ENCODE measurements around the gene MCRIP2. TPM values are rescaled to one million over a fixed set of nuclear protein-coding genes. Genes with fewer than 3 reads are reported as not detected.
A peak's percentile ranks its signal among the peaks of the same experiment; 100 is the strongest.

The MCRIP2 gene
- total RNA-seq, 1 experiment from 2014 or later = 3.3 TPM

- H3K36me3 ChIP-seq = peaks cover 41% of the 10 kb centered on the region
- H3K4me3 ChIP-seq = no peak overlapping the region
- DNase-seq = no peak
- peaks cover 5% of the 10 kb centered on the region; the same call in 1 of the 2 replicates for H3K4me1 ChIP-seq
- H3K27me3 ChIP-seq = no peaks in the 10 kb centered on the region
- H3K27ac ChIP-seq = no peak overlapping the region
- no peaks in the 10 kb centered on the region for H3K9me3 ChIP-seq (replicated peaks)
Measured at GRCh38 chr16:672851-673250, 31.2 kb downstream of the MCRIP2 start.

GRCh38 chr16:673399-673991 is 31.9 kb downstream of the MCRIP2 start:
- Histone ChIP-seq H3K4me3 (no peak overlapping the region), H3K27me3 (no peaks in the 10 kb centered on the region), H3K27ac (no peak overlapping the region), H3K36me3 (peaks cover 41% of the 10 kb centered on the region), H3K4me1 (peaks cover 8% of the 10 kb centered on the region; the same call in 1 of the 2 replicates), H3K9me3 (replicated peaks) (no peaks in the 10 kb centered on the region)
- DNase-seq = no peak

GRCh38 chr16:674214-674881 is 32.7 kb downstream of the MCRIP2 start:
- no peaks in the 10 kb centered on the region for H3K9me3 ChIP-seq (replicated peaks)
- peaks cover 41% of the 10 kb centered on the region for H3K36me3 ChIP-seq
- DNase-seq = no peak
- H3K27me3 ChIP-seq = no peaks in the 10 kb centered on the region
- H3K4me1 ChIP-seq = peaks cover 10% of the 10 kb centered on the region; the same call in 1 of the 2 replicates
- H3K27ac ChIP-seq = no peak overlapping the region
- H3K4me3 ChIP-seq = no peak overlapping the region

- peaks cover 10% of the 10 kb centered on the region; the same call in 1 of the 2 replicates for H3K4me1 ChIP-seq
- no peak for DNase-seq
- no peaks in the 10 kb centered on the region for H3K27me3 ChIP-seq
- no peak within 1 kb of the TSS for H3K4me3 ChIP-seq
- H3K36me3 ChIP-seq = peaks cover 34% of the 10 kb centered on the region
- no peak within 1 kb of the TSS for H3K27ac ChIP-seq
- no peaks in the 10 kb centered on the region for H3K9me3 ChIP-seq (replicated peaks)
Measured at GRCh38 chr16:674968-675883, 33.6 kb downstream of the MCRIP2 start, which contains the start of gene RHBDL1. RHBDL1 (plus strand) TSS chr16:675671; CDS start chr16:675791, 120 bp downstream.

GRCh38 chr16:675884-676564 is 34.4 kb downstream of the MCRIP2 start:
- H3K9me3 ChIP-seq (replicated peaks) = no peaks in the 10 kb centered on the region
- peaks cover 10% of the 10 kb centered on the region; the same call in 1 of the 2 replicates for H3K4me1 ChIP-seq
- peaks cover 27% of the 10 kb centered on the region for H3K36me3 ChIP-seq
- no peaks in the 10 kb centered on the region for H3K27me3 ChIP-seq
- no peak overlapping the region for H3K4me3 ChIP-seq
- no peak overlapping the region for H3K27ac ChIP-seq
- no peak for DNase-seq

- H3K27ac ChIP-seq = no peak overlapping the region
- H3K9me3 ChIP-seq (replicated peaks) = no peaks in the 10 kb centered on the region
- peaks cover 13% of the 10 kb centered on the region for H3K4me1 ChIP-seq
- no peak overlapping the region for H3K4me3 ChIP-seq
- DNase-seq = no peak
- H3K27me3 ChIP-seq = no peaks in the 10 kb centered on the region
- peaks cover 28% of the 10 kb centered on the region for H3K36me3 ChIP-seq
Measured at GRCh38 chr16:676565-676902, 34.9 kb downstream of the MCRIP2 start.

GRCh38 chr16:676913-677312 is 35.3 kb downstream of the MCRIP2 start:
- Histone ChIP-seq H3K4me1 (peaks cover 17% of the 10 kb centered on the region), H3K36me3 (peaks cover 29% of the 10 kb centered on the region), H3K4me3 (no peak overlapping the region), H3K27ac (no peak overlapping the region), H3K9me3 (replicated peaks) (no peaks in the 10 kb centered on the region), H3K27me3 (no peaks in the 10 kb centered on the region)
- no peak for DNase-seq

- H3K27ac ChIP-seq = no peak overlapping the region
- no peaks in the 10 kb centered on the region for H3K9me3 ChIP-seq (replicated peaks)
- peaks cover 20% of the 10 kb centered on the region for H3K4me1 ChIP-seq
- no peak overlapping the region for H3K4me3 ChIP-seq
- H3K36me3 ChIP-seq = peaks cover 29% of the 10 kb centered on the region
- H3K27me3 ChIP-seq = no peaks in the 10 kb centered on the region
- DNase-seq = no peak
Measured at GRCh38 chr16:677316-678190, 35.9 kb downstream of the MCRIP2 start.

- DNase-seq = no peak
- no peaks in the 10 kb centered on the region for H3K9me3 ChIP-seq (replicated peaks)
- peaks cover 20% of the 10 kb centered on the region for H3K4me1 ChIP-seq
- H3K36me3 ChIP-seq = peaks cover 28% of the 10 kb centered on the region
- peak overlapping the region; percentile 65; the same call in 1 of the 2 replicates for H3K4me3 ChIP-seq
- no peaks in the 10 kb centered on the region for H3K27me3 ChIP-seq
- H3K27ac ChIP-seq = no peak overlapping the region
Measured at GRCh38 chr16:678209-678857, 36.7 kb downstream of the MCRIP2 start.

- peak overlapping the region; percentile 82 for H3K27ac ChIP-seq
- no peaks in the 10 kb centered on the region for H3K27me3 ChIP-seq
- no peaks in the 10 kb centered on the region for H3K9me3 ChIP-seq (replicated peaks)
- peak overlapping the region; percentile 65 for H3K4me3 ChIP-seq
- peaks cover 20% of the 10 kb centered on the region for H3K36me3 ChIP-seq
- H3K4me1 ChIP-seq = peaks cover 20% of the 10 kb centered on the region
- DNase-seq = peak; percentile 92 to 93
Measured at GRCh38 chr16:678858-679813, 37.5 kb downstream of the MCRIP2 start.

- H3K27ac ChIP-seq = peak within 1 kb of the TSS; percentile 82
- H3K27me3 ChIP-seq = no peaks in the 10 kb centered on the region
- H3K4me1 ChIP-seq = peaks cover 20% of the 10 kb centered on the region
- peak; percentile 92 to 93 for DNase-seq
- no peaks in the 10 kb centered on the region for H3K9me3 ChIP-seq (replicated peaks)
- peaks cover 17% of the 10 kb centered on the region for H3K36me3 ChIP-seq
- H3K4me3 ChIP-seq = peak within 1 kb of the TSS; percentile 69
Measured at GRCh38 chr16:679814-680624, 38.4 kb downstream of the MCRIP2 start, which contains the start of gene STUB1. STUB1 (plus strand) TSS chr16:680410; CDS start chr16:680526, 116 bp downstream.

- H3K27me3 ChIP-seq = no peaks in the 10 kb centered on the region
- H3K4me1 ChIP-seq = peaks cover 20% of the 10 kb centered on the region
- H3K4me3 ChIP-seq = peak overlapping the region; percentile 69
- peaks cover 17% of the 10 kb centered on the region for H3K36me3 ChIP-seq
- no peaks in the 10 kb centered on the region for H3K9me3 ChIP-seq (replicated peaks)
- DNase-seq = no peak
- H3K27ac ChIP-seq = no peak overlapping the region
Measured at GRCh38 chr16:680625-680945, 39.0 kb downstream of the MCRIP2 start.
